ENCODE results near the gene ZNF576. TPM values are rescaled to one million over a fixed set of nuclear protein-coding genes. Genes with fewer than 3 reads are reported as not detected.

ZNF576 gene
- total RNA-seq, 1 donor from 2014 or later, result 14.2 TPM

GRCh38 chr19:43626838-43627237 is 30.4 kb downstream of the ZNF576 start:
- DNase-seq (no peak), ATAC-seq (no peak)
- no peak for TF ChIP-seq CTCF (IDR thresholded peaks at IDR 0.05)

GRCh38 chr19:43628646-43629326 is 32.4 kb downstream of the ZNF576 start:
- TF ChIP-seq CTCF (IDR thresholded peaks at IDR 0.05), result no peak
- Histone ChIP-seq H3K4me3 (no peak overlapping the region), H3K36me3 (no peaks in the 10 kb centered on the region), H3K4me1 (no peaks in the 10 kb centered on the region), H3K27me3 (ENCODE audit: low read depth) (no peaks in the 10 kb centered on the region), H3K9me3 (no peaks in the 10 kb centered on the region), H3K27ac (no peak overlapping the region)
- intact Hi-C loops (cut with DNase I), result no loop called here
- ATAC-seq, result no peak
- DNase-seq, result no peak

More at GRCh38 chr19:43626838-43627237, 30.4 kb downstream of the ZNF576 start:
- intact Hi-C loops (cut with DNase I), result no loop called here
- Histone ChIP-seq H3K36me3 (no peaks in the 10 kb centered on the region), H3K27ac (no peak overlapping the region), H3K9me3 (no peaks in the 10 kb centered on the region), H3K4me1 (no peaks in the 10 kb centered on the region), H3K27me3 (ENCODE audit: low read depth) (no peaks in the 10 kb centered on the region), H3K4me3 (no peak overlapping the region)

GRCh38 chr19:43631491-43631890 is 35.1 kb downstream of the ZNF576 start:
- no peak for DNase-seq
- intact Hi-C loops (cut with DNase I), result no loop called here
- no peak overlapping the region for H3K27ac ChIP-seq

GRCh38 chr19:43633520-43633919 is 37.1 kb downstream of the ZNF576 start:
- intact Hi-C loops (cut with DNase I), result no loop called here
- TF ChIP-seq CTCF (IDR thresholded peaks at IDR 0.05), result no peak
- Histone ChIP-seq H3K27me3 (ENCODE audit: low read depth) (peaks cover 7% of the 10 kb centered on the region), H3K4me1 (no peaks in the 10 kb centered on the region), H3K27ac (no peak overlapping the region), H3K9me3 (no peaks in the 10 kb centered on the region), H3K4me3 (no peak overlapping the region), H3K36me3 (no peaks in the 10 kb centered on the region)
- DNase-seq, result no peak
- ATAC-seq, result no peak

More at GRCh38 chr19:43631491-43631890, 35.1 kb downstream of the ZNF576 start:
- no peak for ATAC-seq
- Histone ChIP-seq H3K9me3 (no peaks in the 10 kb centered on the region), H3K4me3 (no peak overlapping the region), H3K27me3 (ENCODE audit: low read depth) (peaks cover 4% of the 10 kb centered on the region), H3K4me1 (no peaks in the 10 kb centered on the region), H3K36me3 (no peaks in the 10 kb centered on the region)
- TF ChIP-seq CTCF (IDR thresholded peaks at IDR 0.05), result no peak

- no peak for DNase-seq
- Histone ChIP-seq H3K4me1 (no peaks in the 10 kb centered on the region), H3K27me3 (ENCODE audit: low read depth) (peaks cover 8% of the 10 kb centered on the region), H3K4me3 (no peak overlapping the region), H3K9me3 (no peaks in the 10 kb centered on the region), H3K27ac (no peak overlapping the region), H3K36me3 (no peaks in the 10 kb centered on the region)
- ATAC-seq, result no peak
- TF ChIP-seq CTCF (IDR thresholded peaks at IDR 0.05), result no peak
- intact Hi-C loops (cut with DNase I), result no loop called here
Measured at GRCh38 chr19:43634068-43634467, 37.7 kb downstream of the ZNF576 start.

Measured in lower lobe of right lung (tissue), 2 donors.